Activated naive CD4-positive, alpha-beta T cell treated with anti-CD3 and anti-CD28 coated beads for 36 hours (primary cell): ENCODE measurements around the gene ADGRD2. TPM values are rescaled to one million over a fixed set of nuclear protein-coding genes. Genes with fewer than 3 reads are reported as not detected.

ENCODE experiments used
- CTCF ChIA-PET: fragments of 350-600 bp; sonication (Branson Sonifier 250); formaldehyde crosslinking; loops from one replicate; lab custom pipeline; 2021; ENCODE audit warnings: antibody characterized with exemption; lab: Charles Lee
- DNase-seq: peaks from one replicate; pipeline ENCODE4 v3.0.0-alpha.2; 2020
- H3K27ac Mint-ChIP-seq: one replicate; pipeline ENCODE4 v1.8.0; 2021; ENCODE audit warnings: mild to moderate bottlenecking, mixed read lengths
- H3K27me3 Mint-ChIP-seq: one replicate; pipeline ENCODE4 v1.8.0; 2021; ENCODE audit warnings: low read depth, mixed read lengths
- H3K36me3 Mint-ChIP-seq: one replicate; pipeline ENCODE4 v1.8.0; 2021; ENCODE audit warnings: low read depth, mixed read lengths
- H3K4me1 Mint-ChIP-seq: one replicate; pipeline ENCODE4 v1.8.0; 2021; ENCODE audit warnings: low read depth, mixed read lengths
- H3K4me3 Mint-ChIP-seq: one replicate; pipeline ENCODE4 v1.8.0; 2021; ENCODE audit warnings: mild to moderate bottlenecking, moderate library complexity, mixed read lengths
- H3K9me3 Mint-ChIP-seq: one replicate; pipeline ENCODE4 v1.8.0; 2021; ENCODE audit warnings: mixed read lengths
- intact Hi-C: fragments of 100-400 bp; cut with micrococcal nuclease; formaldehyde crosslinking; loops from one replicate; pipeline ENCODE4 v1.15.1; 2023
- total RNA-seq, 2 experiments: library from RNA; stranded (reverse); gene quantifications; one replicate each; pipeline ENCODE4 v1.2.3, GENCODE V29; 2021

ADGRD2 gene
- total RNA-seq, 2 experiments from 2014 or later: not detected

DNA sequence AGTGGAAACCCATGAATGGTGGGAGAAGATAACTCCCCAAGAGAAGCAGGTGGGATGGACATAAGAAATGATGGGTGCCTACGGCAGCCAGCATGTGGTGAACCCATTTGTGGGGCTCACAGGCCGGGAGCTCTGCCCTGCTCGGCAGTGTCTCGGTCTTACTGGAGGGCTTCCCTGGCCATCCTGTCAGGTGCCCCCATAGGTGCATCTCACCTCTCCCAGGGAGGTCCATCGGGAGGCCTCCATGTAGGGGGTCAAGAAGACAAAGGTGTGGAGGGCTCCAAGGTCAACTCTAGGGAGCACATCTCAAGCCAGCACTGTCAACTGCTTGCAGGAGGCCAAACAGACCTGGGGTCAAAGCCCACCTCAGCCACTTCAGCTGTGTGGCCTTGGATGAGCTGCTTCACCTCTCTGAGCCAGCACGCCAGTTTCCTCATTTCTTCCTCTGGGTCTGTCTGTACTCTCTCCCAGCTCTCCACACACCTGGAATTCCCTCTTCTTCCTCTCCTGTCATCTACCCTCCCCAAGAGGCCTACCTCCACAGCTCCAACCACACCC, 10.5 kb upstream of the ADGRD2 start:
- DNase-seq: no peak
- Mint-ChIP-seq H3K27me3 (peaks cover 23% of the 10 kb centered on the region), H3K9me3 (no peaks in the 10 kb centered on the region), H3K36me3 (no peaks in the 10 kb centered on the region), H3K4me3 (no peak overlapping the region), H3K4me1 (no peaks in the 10 kb centered on the region), H3K27ac (no peak overlapping the region)
- intact Hi-C loops: no loop called here
- CTCF ChIA-PET: interaction anchor here (0.9 kb wide), 1 partner anchor 24 kb away, joined by 3 read pairs; no protein-coding TSS in a partner anchor

DNA sequence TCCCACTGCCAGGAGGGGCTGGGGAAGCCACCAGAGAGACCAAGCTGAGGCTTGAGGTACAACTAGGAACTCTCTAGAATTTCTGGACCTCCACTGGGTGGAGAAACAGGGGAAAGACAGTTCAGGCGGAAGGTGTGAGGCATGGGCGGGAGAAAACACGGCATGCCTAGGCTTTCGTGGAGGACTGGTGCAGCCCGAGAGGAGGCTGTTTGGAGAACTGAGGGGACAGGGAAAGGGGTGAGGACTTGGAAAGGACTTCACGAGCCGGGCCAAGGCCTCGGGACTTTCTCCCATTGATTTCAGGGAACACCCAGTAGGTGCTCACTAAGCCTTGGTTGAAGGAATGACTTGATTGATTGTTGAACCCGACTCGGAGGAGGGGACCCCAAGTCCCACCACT, 9.5 kb upstream of the ADGRD2 start:
- Mint-ChIP-seq H3K9me3 (no peaks in the 10 kb centered on the region), H3K4me1 (no peaks in the 10 kb centered on the region), H3K36me3 (no peaks in the 10 kb centered on the region), H3K4me3 (no peak overlapping the region), H3K27me3 (peaks cover 26% of the 10 kb centered on the region), H3K27ac (no peak overlapping the region)
- CTCF ChIA-PET: interaction anchor here (0.7 to 0.9 kb wide), 2 partner anchors 25 to 98 kb away, joined by 3 to 5 read pairs; no protein-coding TSS in a partner anchor
- no peak for DNase-seq
- intact Hi-C loops: no loop called here

DNA sequence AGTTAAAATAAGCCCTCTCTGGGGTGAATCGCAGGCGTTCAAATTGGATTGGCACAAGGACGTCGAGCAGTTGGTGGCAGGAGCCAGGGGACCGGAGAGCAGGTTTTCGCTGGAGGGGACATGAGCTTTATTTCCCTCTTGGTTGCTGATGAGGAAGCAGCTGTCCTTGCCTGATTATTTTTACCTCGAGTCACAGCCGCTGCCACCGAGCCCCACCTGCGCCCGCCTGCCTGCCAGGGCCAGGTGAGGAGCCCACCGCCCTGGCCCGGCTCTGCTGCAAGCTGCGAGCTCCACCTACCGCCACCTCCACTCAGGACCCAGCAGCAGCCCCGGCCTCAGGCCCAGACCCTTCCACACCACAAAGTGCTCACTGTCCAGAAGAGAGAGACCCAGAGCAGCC, 9.0 kb upstream of the ADGRD2 start:
- DNase-seq: no peak
- Mint-ChIP-seq H3K27me3 (peaks cover 26% of the 10 kb centered on the region), H3K4me3 (no peak overlapping the region), H3K9me3 (no peaks in the 10 kb centered on the region), H3K27ac (no peak overlapping the region), H3K36me3 (no peaks in the 10 kb centered on the region), H3K4me1 (no peaks in the 10 kb centered on the region)
- intact Hi-C loops: no loop called here
- CTCF ChIA-PET: interaction anchor here (0.7 to 0.9 kb wide), 2 partner anchors 98 to 252 kb away, joined by 3 to 5 read pairs; no protein-coding TSS in a partner anchor

GRCh38 chr9:124442379-124442778, 7.9 kb upstream of the ADGRD2 start:
- H3K4me1 Mint-ChIP-seq: no peaks in the 10 kb centered on the region
- H3K36me3 Mint-ChIP-seq: no peaks in the 10 kb centered on the region
- H3K27me3 Mint-ChIP-seq: peaks cover 26% of the 10 kb centered on the region
- no peak overlapping the region for H3K4me3 Mint-ChIP-seq
- intact Hi-C loops: no loop called here
- CTCF ChIA-PET: interaction anchor here (0.9 kb wide), 1 partner anchor 251 kb away, joined by 3 read pairs; no protein-coding TSS in a partner anchor
- DNase-seq: no peak
- H3K27ac Mint-ChIP-seq: no peak overlapping the region
- no peaks in the 10 kb centered on the region for H3K9me3 Mint-ChIP-seq

GRCh38 chr9:124442826-124443225, 7.4 kb upstream of the ADGRD2 start:
- H3K9me3 Mint-ChIP-seq: no peaks in the 10 kb centered on the region
- no peaks in the 10 kb centered on the region for H3K4me1 Mint-ChIP-seq
- no peak overlapping the region for H3K4me3 Mint-ChIP-seq
- no peaks in the 10 kb centered on the region for H3K36me3 Mint-ChIP-seq
- intact Hi-C loops: no loop called here
- peaks cover 26% of the 10 kb centered on the region for H3K27me3 Mint-ChIP-seq
- H3K27ac Mint-ChIP-seq: no peak overlapping the region
- CTCF ChIA-PET: interaction anchor here (0.6 to 1.1 kb wide), 2 partner anchors 16 to 24 kb away, joined by 3 to 4 read pairs; no protein-coding TSS in a partner anchor
- DNase-seq: no peak

- Mint-ChIP-seq H3K36me3 (no peaks in the 10 kb centered on the region), H3K27me3 (peaks cover 28% of the 10 kb centered on the region), H3K4me1 (no peaks in the 10 kb centered on the region), H3K4me3 (no peak overlapping the region), H3K27ac (no peak overlapping the region), H3K9me3 (no peaks in the 10 kb centered on the region)
- CTCF ChIA-PET: interaction anchor here (0.6 to 1.1 kb wide), 2 partner anchors 15 to 25 kb away, joined by 3 to 4 read pairs; no protein-coding TSS in a partner anchor
- intact Hi-C loops: no loop called here
- no peak for DNase-seq
Measured at GRCh38 chr9:124443625-124444024, 6.6 kb upstream of the ADGRD2 start.

DNA sequence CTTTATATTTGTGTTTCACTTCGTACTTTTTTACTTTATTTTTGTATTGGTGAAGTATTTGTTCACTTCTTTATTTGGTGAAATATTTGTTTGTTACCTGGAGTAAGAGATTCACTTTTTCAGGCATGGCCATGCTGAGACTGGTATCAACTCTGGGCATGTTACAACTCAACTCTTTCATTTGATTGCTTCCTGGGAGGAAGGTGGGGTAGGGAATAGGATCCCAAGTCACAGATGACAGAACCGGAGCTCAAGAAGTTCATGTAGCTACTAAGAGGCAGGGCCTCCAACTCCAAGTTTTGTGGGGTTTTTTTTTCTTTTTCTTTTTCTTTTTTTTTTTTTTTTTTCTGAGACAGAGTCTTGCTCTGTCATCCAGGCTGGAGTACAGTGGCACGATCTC, 6.1 kb upstream of the ADGRD2 start:
- Mint-ChIP-seq H3K27me3 (peaks cover 29% of the 10 kb centered on the region), H3K27ac (no peak overlapping the region), H3K36me3 (no peaks in the 10 kb centered on the region), H3K4me3 (no peak overlapping the region), H3K4me1 (no peaks in the 10 kb centered on the region), H3K9me3 (no peaks in the 10 kb centered on the region)
- no peak for DNase-seq
- CTCF ChIA-PET: interaction anchor here (1.1 kb wide), 1 partner anchor 26 kb away, joined by 4 read pairs; no protein-coding TSS in a partner anchor
- intact Hi-C loops: no loop called here

DNA sequence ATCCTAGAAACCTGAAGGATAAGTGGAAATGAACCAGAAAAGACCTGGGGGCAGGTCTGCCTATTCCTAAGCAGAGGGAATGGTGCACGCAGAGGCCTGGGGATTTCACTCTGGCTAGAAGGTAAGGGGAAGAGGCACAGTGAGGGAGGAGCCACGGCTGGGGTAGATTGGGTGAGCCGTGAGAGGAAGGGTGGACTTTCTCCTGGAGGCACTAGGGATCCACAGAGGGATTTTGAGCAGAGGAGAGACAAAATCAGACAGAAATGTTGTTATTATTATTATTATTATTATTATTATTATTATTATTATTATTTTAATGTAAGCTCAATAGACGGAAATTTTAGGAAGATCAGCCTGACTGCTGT, 3.0 kb upstream of the ADGRD2 start:
- CTCF ChIA-PET: interaction anchor here (0.5 to 0.7 kb wide), 3 partner anchors 15 to 1540 kb away, joined by 3 to 4 read pairs (median 3); no protein-coding TSS in a partner anchor
- peaks cover 38% of the 10 kb centered on the region for H3K27me3 Mint-ChIP-seq
- no peaks in the 10 kb centered on the region for H3K9me3 Mint-ChIP-seq
- no peak overlapping the region for H3K4me3 Mint-ChIP-seq
- H3K27ac Mint-ChIP-seq: no peak overlapping the region
- H3K36me3 Mint-ChIP-seq: no peaks in the 10 kb centered on the region
- intact Hi-C loops: no loop called here
- no peak for DNase-seq
- H3K4me1 Mint-ChIP-seq: peaks cover 2% of the 10 kb centered on the region

DNA sequence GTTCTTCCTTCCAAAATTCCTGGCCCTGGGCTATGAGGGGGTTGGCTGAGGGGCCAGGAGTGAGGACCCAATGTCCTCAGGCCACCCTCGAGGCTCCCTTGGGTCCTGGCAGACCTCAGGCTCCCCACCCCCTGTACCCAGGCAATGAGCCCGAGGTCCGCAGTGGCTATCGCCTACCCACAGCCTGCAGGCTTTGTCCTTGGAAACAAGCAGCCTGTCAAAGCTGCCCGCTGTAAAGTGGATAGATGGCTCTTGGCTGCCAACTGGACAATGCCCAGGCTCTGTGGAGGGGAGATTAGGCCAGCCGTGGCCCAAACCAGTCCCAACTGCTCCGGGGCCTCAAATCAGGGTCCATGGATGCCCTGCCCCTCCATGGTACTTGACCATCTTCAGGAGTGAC, 2.2 kb upstream of the ADGRD2 start:
- Mint-ChIP-seq H3K27ac (no peak overlapping the region), H3K4me1 (peaks cover 2% of the 10 kb centered on the region), H3K27me3 (peaks cover 43% of the 10 kb centered on the region), H3K4me3 (no peak overlapping the region), H3K9me3 (no peaks in the 10 kb centered on the region), H3K36me3 (no peaks in the 10 kb centered on the region)
- DNase-seq: no peak
- CTCF ChIA-PET: interaction anchor here (0.7 kb wide), 1 partner anchor 30 kb away, joined by 3 read pairs; no protein-coding TSS in a partner anchor
- intact Hi-C loops: no loop called here

GRCh38 chr9:124449381-124450151, 685 bp upstream of the ADGRD2 start:
- no peak for DNase-seq
- CTCF ChIA-PET: no interaction called here

DNA sequence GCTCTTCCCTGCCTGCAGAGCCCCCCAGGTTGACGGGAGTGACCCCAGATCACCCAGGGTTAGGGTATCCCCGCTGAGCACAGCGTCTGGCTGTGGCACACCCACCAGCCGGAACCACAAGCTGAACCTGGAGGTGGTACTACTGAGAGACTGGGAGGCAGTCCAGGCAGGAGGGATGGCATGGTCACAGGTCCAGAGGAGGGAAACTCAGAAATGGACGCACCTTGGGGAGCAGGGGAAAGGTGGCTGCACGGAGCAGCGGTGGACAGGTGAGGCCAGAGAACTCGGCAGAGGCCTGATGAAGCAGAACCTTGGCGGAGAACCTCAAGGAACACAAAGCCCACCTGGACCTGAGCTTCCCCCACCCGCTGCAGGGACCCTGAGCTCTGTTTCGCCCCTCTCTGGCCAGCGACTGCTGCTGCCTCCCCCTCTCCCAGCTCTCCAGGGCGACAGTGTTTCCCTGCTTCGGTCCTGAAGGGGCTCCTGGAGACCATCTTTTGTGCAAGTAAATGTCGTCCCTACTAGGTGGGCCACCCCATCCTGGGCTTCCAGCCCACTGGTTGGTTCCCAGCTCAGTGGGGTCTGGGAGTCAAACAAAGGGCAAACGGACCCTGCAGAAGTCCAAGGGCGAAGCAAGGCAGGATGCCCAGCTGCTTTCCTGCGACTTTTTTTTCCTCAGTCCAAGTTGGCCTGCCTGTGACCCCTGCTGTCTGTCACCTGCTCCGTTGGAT, 845 bp downstream of the ADGRD2 start:
- Mint-ChIP-seq H3K4me1 (peaks cover 2% of the 10 kb centered on the region), H3K27ac (no peak overlapping the region), H3K27me3 (peaks cover 37% of the 10 kb centered on the region), H3K36me3 (no peaks in the 10 kb centered on the region), H3K4me3 (no peak overlapping the region), H3K9me3 (no peaks in the 10 kb centered on the region)
- CTCF ChIA-PET: no interaction called here
- intact Hi-C loops: no loop called here
- no peak for DNase-seq

More at GRCh38 chr9:124449381-124450151, 685 bp upstream of the ADGRD2 start:
- Mint-ChIP-seq H3K9me3 (no peaks in the 10 kb centered on the region), H3K27me3 (peaks cover 38% of the 10 kb centered on the region), H3K27ac (no peak overlapping the region), H3K36me3 (no peaks in the 10 kb centered on the region), H3K4me1 (peaks cover 2% of the 10 kb centered on the region), H3K4me3 (no peak overlapping the region)
- intact Hi-C loops: no loop called here

GRCh38 chr9:124452326-124452725, 2.1 kb downstream of the ADGRD2 start:
- Mint-ChIP-seq H3K9me3 (no peaks in the 10 kb centered on the region), H3K27ac (no peak overlapping the region), H3K4me3 (no peak overlapping the region), H3K27me3 (peaks cover 37% of the 10 kb centered on the region), H3K4me1 (peaks cover 2% of the 10 kb centered on the region), H3K36me3 (no peaks in the 10 kb centered on the region)
- no peak for DNase-seq
- CTCF ChIA-PET: no interaction called here
- intact Hi-C loops: no loop called here
